ENCODE measurements around the gene MED29. TPM values are rescaled to one million over a fixed set of nuclear protein-coding genes. Genes with fewer than 3 reads are reported as not detected.
"Not testable (repeated sequence)": the region's sequence is repeated elsewhere in the genome, so short reads cannot be mapped to it uniquely, and the experiment has no call there.

The MED29 gene
- total and polyA plus RNA-seq, 12 donors: 36.1 to 221 (median 58.4) TPM

DNA sequence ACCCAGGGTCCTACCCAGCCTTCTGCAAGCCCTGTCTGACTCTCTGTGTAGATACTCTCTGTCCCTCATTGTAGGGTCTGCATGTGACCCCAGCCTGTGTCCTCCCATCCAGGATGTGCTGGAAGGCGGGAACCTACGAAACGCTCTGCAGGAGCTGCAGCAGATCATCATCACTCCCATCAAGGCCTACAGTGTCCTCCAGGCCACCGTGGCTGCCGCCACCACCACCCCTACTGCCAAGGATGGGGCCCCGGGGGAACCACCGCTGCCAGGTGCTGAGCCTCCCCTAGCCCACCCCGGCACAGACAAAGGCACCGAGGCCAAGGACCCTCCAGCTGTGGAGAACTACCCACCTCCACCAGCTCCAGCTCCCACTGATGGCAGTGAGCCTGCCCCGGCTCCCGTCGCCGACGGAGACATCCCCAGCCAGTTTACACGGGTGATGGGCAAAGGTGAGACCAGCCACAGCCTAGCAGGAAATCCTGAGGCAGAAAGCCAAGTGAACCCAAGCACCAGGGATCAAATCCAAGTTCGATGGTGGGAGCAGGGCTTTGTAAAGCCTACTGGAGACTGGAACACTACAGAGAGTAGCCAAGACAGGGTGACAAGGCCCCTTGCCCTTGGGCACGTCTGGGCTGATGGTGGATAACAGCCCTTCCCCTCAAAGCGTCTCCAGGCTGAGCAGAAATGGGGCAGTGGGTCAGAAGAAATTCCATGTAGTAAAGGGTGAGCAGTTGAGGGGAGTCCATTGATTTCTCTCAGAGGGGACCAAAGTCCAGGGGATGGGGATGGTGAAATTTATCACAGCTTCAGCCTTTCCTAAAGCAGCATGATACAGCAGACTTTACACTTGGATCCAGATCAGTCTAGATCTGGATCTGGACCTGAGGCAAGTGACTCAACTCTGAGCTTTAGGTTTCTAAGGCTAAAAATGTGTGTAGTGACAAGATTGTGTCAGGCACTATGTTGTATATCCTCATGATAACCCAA, 13.5 kb upstream of the MED29 start:
- no peak for DNase-seq
- H3K4me1 ChIP-seq (replicated peaks in 1 of 2): peaks cover 6 to 10% of the 10 kb centered on the region in 2 donors
- 79 to 84% (median 82%) methylated on average over 15 to 18 of the region's 18 CpGs for WGBS, 4 donors
- no peak overlapping the region for H3K4me3 ChIP-seq
- no peak overlapping the region for H3K27ac ChIP-seq
- TF ChIP-seq CTCF (IDR thresholded peaks at IDR 0.05) (no peak), POLR2A (IDR thresholded peaks at IDR 0.05) (no peak)
- H3K27me3 ChIP-seq: no peaks in the 10 kb centered on the region
- no peaks in the 10 kb centered on the region for H3K9me3 ChIP-seq (replicated peaks in 1 of 3)
- H3K36me3 ChIP-seq (replicated peaks in 1 of 2): peaks cover 0 to 82% of the 10 kb centered on the region in 2 donors
- intact Hi-C loops (cut with DNase I): no loop called here

DNA sequence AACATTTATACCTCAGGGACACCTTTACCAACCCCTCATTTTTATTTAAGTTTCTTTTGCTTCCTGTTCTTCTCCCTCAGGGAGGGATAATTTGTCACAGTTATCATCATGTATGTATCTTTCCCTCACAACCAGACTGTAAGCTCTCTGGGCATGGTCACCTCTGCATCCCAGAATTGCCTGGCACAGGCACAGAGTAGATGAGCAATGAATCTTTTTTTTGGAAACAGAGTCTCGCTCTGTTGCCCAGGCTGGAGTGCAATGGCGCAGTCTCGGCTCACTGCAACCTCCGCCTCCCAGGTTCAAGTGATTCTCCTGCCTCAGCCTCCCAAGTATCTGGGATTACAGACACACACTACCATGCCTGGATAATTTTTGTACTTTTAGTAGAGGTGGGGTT, 11.8 kb upstream of the MED29 start:
- H3K9me3 ChIP-seq (replicated peaks in 1 of 3); DNase-seq; H3K4me3 ChIP-seq; H3K27ac ChIP-seq; H3K27me3 ChIP-seq; H3K4me1 ChIP-seq (replicated peaks in 1 of 2); intact Hi-C loops (cut with DNase I): not testable (repeated sequence)
- H3K36me3 ChIP-seq (replicated peaks in 1 of 2): peaks cover 0 to 94% of the 10 kb centered on the region in 2 donors
- 92 to 98% (median 96%) methylated on average over 4 of the region's 4 CpGs for WGBS, 4 donors

- TF ChIP-seq CTCF (IDR thresholded peaks at IDR 0.05): no peak
- TF ChIP-seq POLR2A (IDR thresholded peaks at IDR 0.05): no peak
- Histone ChIP-seq H3K4me3 (no peak overlapping the region), H3K27ac (no peak overlapping the region), H3K27me3 (no peaks in the 10 kb centered on the region), H3K9me3 (replicated peaks in 1 of 3) (no peaks in the 10 kb centered on the region), H3K4me1 (replicated peaks in 1 of 2) (no peaks in the 10 kb centered on the region), H3K36me3 (replicated peaks in 1 of 2) (peaks cover 0 to 91% of the 10 kb centered on the region in 2 donors)
- WGBS, 4 donors: 90 to 94% (median 91%) methylated on average over 14 of the region's 14 CpGs
- DNase-seq: no peak
- intact Hi-C loops (cut with DNase I): loop anchor here in 1 of 2 donors (5.0 kb wide), 1 partner anchor 33 kb away; no protein-coding TSS in a partner anchor
Observed at GRCh38 chr19:39379865-39380396, 11.2 kb upstream of the MED29 start.

GRCh38 chr19:39380521-39381502, 10.4 kb upstream of the MED29 start:
- H3K27ac ChIP-seq: no peak overlapping the region
- no peak overlapping the region for H3K4me3 ChIP-seq
- WGBS, 4 donors: 90 to 93% (median 91%) methylated on average over 8 to 17 of the region's 17 CpGs
- H3K4me1 ChIP-seq (replicated peaks in 1 of 2): no peaks in the 10 kb centered on the region
- no peaks in the 10 kb centered on the region for H3K9me3 ChIP-seq (replicated peaks in 1 of 3)
- intact Hi-C loops (cut with DNase I): loop anchor here in 1 of 2 donors (5.0 kb wide), 1 partner anchor 34 kb away; no protein-coding TSS in a partner anchor
- TF ChIP-seq POLR2A (IDR thresholded peaks at IDR 0.05) (no peak), CTCF (IDR thresholded peaks at IDR 0.05) (no peak)
- DNase-seq: no peak
- H3K27me3 ChIP-seq: no peaks in the 10 kb centered on the region
- peaks cover 0 to 92% of the 10 kb centered on the region in 2 donors for H3K36me3 ChIP-seq (replicated peaks in 1 of 2)

Measured in adrenal gland (tissue), 12 donors.